HK-2 (cell line): ENCODE results near the gene CKM.
"Not testable (repeated sequence)": the region's sequence is repeated elsewhere in the genome, so short reads cannot be mapped to it uniquely, and the experiment has no call there.

Experiments used
- DNase-seq: peaks from one replicate; pipeline ENCODE4 v3.0.0-alpha.2; 2018; ENCODE audit not compliant: unreplicated experiment

The CKM gene

DNA sequence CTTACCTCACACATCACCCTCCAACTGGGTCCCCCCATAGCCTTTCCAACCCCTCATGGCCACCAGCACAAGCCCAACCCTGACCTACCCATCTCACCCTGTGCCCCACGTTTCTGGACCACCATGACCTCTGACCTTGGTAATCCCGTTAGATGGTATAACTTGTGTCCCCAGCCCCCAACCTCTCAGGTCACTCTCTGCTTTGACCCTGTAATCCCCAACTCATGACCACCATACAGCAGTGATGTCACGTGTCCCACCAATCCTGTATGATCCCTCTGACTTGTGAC, 26.4 kb upstream of the CKM start:
- DNase-seq = no peak

DNA sequence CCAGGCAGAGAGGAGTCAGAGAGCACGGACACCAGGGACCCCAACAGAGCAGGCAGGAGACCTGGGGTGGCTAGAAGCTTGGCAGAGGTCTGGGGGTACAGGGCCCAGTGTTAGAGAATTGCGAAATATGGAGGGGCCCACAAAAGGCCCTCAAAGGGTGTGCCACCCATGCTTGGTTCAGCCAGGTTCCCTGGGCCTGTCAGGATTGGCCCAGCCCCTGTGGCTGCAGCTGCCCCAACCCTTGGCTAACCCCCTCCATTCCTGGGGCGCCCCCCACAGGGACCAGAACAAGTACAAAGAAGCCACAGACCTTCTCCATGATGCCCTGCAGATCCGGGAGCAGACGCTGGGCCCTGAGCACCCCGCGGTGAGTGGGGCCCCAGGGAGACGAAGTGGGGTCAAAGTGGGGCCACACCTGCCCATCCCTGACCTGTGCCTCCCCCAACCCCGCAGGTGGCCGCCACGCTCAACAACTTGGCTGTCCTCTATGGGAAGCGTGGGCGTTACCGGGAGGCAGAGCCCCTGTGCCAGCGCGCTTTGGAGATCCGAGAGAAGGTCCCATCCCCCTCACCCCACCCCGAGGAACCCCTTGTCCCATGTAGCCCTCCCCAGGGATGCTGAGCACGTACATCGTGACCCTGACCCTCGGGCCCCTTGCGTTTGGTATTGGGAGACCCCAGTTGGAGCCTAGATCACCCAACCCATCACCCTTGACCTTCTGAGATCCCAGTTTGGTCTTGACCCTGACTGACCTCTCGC, 25.9 kb upstream of the CKM start:
- DNase-seq = no peak

- DNase-seq = no peak
Observed at GRCh38 chr19:45347570-45348366, 25.1 kb upstream of the CKM start.

- DNase-seq = no peak
Observed at GRCh38 chr19:45346449-45346848, 23.8 kb upstream of the CKM start.

DNA sequence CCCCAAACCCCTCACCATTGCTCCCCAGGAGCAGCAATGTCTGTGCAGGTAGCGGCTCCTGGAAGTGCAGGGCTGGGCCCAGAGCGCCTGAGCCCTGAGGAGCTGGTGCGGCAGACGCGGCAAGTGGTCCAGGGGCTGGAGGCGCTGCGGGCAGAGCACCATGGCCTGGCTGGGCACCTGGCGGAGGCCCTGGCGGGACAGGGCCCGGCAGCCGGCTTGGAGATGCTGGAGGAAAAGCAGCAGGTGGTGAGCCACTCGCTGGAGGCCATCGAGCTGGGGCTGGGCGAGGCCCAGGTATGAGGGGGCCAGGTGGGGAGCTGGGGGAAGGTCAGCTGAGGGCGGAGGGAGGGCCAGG, 22.8 kb upstream of the CKM start:
- no peak for DNase-seq

- no peak for DNase-seq
Observed at GRCh38 chr19:45344621-45345505, 22.2 kb upstream of the CKM start.

DNA sequence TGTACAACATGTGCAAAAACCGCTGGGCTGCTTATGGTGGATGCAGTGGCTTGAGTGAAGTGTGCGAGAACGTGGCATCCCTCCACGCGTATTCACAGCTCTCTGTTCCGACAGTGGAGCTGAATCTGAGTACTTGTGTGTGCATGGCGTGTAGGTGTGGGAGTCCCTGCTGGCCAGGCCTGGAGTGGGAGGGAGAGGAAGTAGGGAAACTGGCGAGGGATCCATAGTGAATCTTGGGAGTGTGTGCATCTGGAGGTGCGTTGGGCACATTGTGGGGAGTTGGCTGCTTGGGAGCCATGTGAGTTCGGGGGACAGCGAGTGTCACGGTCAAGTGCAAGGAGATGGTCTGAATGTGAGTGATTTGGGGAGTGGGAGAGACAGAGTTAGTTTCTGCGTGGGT, 20.2 kb upstream of the CKM start:
- no peak for DNase-seq

- DNase-seq = no peak
Observed at GRCh38 chr19:45340899-45341453, 18.3 kb upstream of the CKM start.

- DNase-seq = peak; percentile 52
Observed at GRCh38 chr19:45340232-45340898, 17.7 kb upstream of the CKM start, which contains the start of gene KLC3. TSS of gene KLC3 (plus strand) at chr19:45340750. CDS start at chr19:45345542, 4,792 bp downstream.

DNA sequence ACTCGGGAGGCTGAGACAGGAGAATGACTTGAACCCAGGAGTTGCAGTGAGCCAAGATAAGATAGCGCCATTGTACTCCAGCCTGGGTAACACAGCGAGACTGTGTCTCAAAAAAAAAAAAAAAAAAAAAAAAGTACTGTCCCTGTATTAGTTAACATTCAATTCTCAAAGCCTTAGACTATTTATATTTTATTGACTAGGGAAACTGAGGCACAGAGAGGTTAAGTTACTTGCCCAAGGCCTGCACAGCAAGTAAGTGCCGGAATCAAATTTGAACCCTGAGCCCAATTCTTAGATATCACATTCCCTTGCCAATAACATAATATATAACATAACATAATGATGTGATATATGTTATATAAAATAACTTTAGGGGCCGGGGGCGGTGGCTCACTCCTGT, 17.0 kb upstream of the CKM start:
- DNase-seq = no peak

DNA sequence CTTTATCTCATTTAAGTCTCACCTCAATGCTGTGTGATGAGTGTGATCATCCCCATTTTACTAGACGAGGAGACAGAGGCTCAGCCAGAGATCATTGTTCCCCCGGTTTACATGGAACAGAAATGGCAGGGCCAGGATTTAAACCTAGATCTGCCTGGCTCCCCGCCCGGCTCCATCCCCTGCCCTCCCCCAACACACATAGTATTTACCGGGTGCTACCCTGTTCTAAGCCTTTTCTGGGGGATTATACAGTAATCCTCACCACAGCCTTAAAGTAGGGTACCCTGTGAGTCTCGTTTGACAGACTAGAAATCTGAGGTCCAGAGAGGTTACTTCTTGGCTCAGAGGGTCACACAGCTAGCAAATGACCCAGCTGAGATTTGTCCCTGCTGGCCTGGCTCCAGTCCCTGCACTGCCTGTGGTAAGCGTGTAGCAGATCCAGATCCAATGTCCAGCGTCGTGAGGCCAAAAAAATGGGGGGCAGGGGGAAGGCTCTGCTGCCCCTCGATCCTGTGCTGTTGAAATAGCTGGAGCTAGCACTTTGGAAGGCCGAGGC, 14.1 kb upstream of the CKM start:
- no peak for DNase-seq

DNA sequence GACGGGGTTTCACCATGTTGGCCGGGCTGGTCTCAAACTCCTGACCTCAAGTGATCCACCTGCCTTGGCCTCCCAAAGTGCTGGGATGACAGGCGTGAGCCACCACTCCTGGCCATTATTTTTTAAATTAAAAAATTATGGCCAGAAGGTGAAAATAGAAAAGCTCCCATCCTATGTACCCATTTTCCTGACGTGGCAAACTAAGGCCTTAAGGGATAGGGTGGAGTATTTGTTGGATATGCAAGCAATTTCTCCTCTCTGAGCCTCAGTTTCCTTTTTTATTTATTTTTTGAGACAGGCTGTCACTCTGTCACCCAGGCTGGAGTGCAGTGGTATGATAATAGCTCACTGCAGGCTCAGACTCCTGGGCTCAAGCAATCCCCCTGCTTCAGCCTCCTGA, 12.2 kb upstream of the CKM start:
- DNase-seq = not testable (repeated sequence)

GRCh38 chr19:45333609-45334303, 11.1 kb upstream of the CKM start:
- no peak for DNase-seq

GRCh38 chr19:45331411-45331810, 8.7 kb upstream of the CKM start:
- DNase-seq = no peak

- DNase-seq = no peak
Observed at GRCh38 chr19:45327404-45328143, 4.9 kb upstream of the CKM start.

- DNase-seq = no peak
Observed at GRCh38 chr19:45324349-45324907, 1.8 kb upstream of the CKM start.

DNA sequence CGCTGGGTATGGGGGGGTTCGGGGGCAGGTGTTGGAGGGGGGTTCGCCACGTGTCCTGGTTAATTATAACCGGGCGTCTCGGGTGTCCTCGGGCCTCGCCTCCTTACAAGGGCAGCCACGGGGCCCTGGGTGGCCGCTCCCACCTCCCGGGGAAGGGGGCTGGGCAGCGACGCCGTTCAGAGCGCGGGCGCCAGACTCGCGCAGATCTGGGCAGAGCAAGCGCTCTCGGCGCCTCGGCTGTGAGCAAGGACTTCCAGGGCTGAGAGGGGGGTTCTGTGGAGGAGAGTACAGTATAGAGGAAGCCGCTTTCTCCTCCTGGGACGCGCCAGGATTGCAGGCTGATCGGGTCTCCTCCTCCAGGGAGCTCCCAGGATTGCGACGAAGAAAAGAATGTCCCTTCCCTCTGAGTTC, 1.0 kb upstream of the CKM start:
- DNase-seq = no peak

DNA sequence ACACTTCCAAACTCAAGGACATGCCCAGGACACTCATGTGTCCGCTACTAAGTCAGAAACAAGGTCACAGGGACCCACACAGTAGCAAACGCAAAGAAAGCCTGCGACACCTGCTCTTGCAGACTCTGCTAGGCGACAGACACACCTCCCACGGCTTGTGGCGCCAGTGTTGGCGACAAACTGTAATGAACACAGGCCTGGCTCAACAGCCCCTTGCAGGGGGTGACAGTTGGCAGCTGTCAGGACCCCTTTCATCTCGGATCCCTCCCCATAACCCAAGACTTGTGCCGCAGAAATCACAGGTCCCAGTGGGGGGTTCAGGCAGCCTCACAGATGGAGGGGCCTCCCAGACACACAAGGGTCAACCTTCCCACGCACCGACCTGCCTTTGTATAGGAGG, 364 bp downstream of the CKM start:
- no peak for DNase-seq

- no peak for DNase-seq
Observed at GRCh38 chr19:45321848-45322247, 827 bp downstream of the CKM start.
